ENCODE results near the gene SYNE1. TPM values are rescaled to one million over a fixed set of nuclear protein-coding genes. Genes with fewer than 3 reads are reported as not detected.

Gene SYNE1
- total RNA-seq, 4 donors from 2014 or later, result 7.4 to 66.4 (median 20.7) TPM

DNA sequence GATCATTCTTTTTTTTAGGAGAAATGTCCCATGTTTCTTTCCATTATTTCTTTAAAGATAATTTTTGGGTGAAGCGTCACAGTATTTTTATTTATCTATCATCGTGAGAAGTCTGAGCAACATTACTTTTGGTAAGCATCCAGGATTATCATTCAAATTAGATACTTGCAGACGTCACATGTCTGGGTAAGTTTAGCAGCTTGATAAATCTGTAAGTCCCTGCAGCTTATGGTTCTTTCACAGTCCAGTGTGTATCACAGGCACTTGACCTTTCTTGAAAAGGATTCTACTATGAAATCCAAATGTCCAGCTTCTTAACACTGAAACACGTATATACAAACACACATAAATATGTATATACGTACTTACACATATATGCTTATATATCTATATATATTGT lies 470.3 kb downstream of the SYNE1 start:
- 80 to 83% methylated on average over 5 of the region's 5 CpGs for WGBS, 2 donors
- TF ChIP-seq, protein P1, sequence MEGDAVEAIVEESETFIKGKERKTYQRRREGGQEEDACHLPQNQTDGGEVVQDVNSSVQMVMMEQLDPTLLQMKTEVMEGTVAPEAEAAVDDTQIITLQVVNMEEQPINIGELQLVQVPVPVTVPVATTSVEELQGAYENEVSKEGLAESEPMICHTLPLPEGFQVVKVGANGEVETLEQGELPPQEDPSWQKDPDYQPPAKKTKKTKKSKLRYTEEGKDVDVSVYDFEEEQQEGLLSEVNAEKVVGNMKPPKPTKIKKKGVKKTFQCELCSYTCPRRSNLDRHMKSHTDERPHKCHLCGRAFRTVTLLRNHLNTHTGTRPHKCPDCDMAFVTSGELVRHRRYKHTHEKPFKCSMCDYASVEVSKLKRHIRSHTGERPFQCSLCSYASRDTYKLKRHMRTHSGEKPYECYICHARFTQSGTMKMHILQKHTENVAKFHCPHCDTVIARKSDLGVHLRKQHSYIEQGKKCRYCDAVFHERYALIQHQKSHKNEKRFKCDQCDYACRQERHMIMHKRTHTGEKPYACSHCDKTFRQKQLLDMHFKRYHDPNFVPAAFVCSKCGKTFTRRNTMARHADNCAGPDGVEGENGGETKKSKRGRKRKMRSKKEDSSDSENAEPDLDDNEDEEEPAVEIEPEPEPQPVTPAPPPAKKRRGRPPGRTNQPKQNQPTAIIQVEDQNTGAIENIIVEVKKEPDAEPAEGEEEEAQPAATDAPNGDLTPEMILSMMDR (IDR thresholded peaks at IDR 0.05), result no peak
- no peak for TF ChIP-seq POLR2A (IDR thresholded peaks at IDR 0.05)
- H3K9me3 ChIP-seq, result no peaks in the 10 kb centered on the region
- no peaks in the 10 kb centered on the region for H3K27me3 ChIP-seq
- DNase-seq, result no peak
- intact Hi-C loops (cut with DNase I), result no loop called here
- H3K4me1 ChIP-seq, result peaks cover 0 to 4% (median 0%) of the 10 kb centered on the region in 3 donors
- H3K27ac ChIP-seq, result no peak overlapping the region
- H3K4me3 ChIP-seq, result no peak overlapping the region
- H3K36me3 ChIP-seq, result peaks cover 0 to 23% (median 0%) of the 10 kb centered on the region in 3 donors

DNA sequence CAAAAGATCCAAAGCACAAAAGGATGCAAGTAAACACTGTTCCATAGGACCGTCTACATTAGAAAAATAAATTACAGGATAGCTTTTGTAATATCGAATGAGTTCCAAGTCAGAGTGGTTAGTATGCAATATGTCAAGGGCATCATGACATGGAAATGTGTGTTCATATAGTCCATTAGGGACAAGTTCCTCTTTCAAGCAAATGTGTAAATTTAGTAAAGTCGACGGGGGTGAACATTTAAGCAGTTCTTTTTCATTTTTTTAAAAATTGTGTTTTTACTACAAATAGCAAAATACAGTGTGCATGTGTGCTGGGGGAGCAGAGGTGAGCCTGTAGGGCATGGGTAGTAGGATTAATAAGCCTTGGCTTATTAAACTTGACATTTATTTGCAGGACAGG lies 470.7 kb downstream of the SYNE1 start:
- Histone ChIP-seq H3K27ac (no peak overlapping the region), H3K36me3 (peaks cover 0 to 21% (median 0%) of the 10 kb centered on the region in 3 donors), H3K4me1 (peaks cover 0 to 4% (median 0%) of the 10 kb centered on the region in 3 donors), H3K4me3 (no peak overlapping the region), H3K9me3 (no peaks in the 10 kb centered on the region), H3K27me3 (no peaks in the 10 kb centered on the region)
- TF ChIP-seq, protein P1 (IDR thresholded peaks at IDR 0.05), result no peak
- no peak for TF ChIP-seq POLR2A (IDR thresholded peaks at IDR 0.05)
- 71 to 77% methylated on average over 4 of the region's 4 CpGs for WGBS, 2 donors
- intact Hi-C loops (cut with DNase I), result no loop called here
- no peak for DNase-seq

DNA sequence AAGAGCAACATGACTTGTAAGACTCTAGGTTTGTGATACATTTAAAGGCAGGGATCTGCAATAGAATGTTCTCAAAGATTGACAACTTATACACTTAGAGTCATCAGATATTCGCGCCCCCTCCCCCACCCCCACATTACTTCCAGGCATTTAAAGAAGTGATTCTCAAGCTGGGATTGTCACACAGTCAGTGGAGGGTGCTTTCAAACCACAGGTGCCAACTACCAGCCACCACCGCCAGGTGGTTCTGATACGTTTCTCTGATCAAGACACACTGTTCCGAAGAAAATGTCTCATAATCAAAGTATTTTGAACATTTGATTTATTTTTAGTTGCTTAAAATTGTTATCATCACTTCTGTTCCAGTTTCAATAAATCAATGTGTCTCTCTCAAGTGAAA lies 472.2 kb downstream of the SYNE1 start:
- TF ChIP-seq, protein P1 (IDR thresholded peaks at IDR 0.05), result no peak
- Histone ChIP-seq H3K4me1 (peaks cover 0 to 4% (median 0%) of the 10 kb centered on the region in 3 donors), H3K4me3 (no peak overlapping the region), H3K27ac (no peak overlapping the region), H3K9me3 (no peaks in the 10 kb centered on the region), H3K27me3 (no peaks in the 10 kb centered on the region), H3K36me3 (peaks cover 0 to 10% (median 0%) of the 10 kb centered on the region in 3 donors)
- DNase-seq, result no peak
- intact Hi-C loops (cut with DNase I), result no loop called here
- WGBS, 2 donors, result 91 to 98% methylated on average over 5 of the region's 5 CpGs

DNA sequence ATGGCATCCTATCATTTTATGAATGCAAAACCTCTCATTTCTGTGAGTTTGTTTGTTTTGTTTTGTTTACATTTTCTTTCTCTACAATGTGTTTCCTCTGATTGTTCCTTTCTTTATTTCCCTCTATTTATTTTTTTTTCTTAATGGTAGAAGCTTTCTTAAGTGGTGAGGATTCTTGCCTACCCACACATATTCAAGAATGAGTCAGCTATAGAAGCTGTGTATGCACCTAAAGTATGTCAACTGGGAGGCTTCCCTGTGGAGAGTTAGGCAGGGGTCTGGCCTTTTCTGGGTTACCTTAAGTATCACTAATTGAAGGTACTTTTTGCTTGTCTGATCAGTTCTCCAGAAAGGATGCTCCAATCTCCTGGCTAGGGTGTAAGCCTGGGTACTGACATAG lies 475.7 kb downstream of the SYNE1 start:
- DNase-seq, result no peak
- TF ChIP-seq, protein P1 (IDR thresholded peaks at IDR 0.05), result no peak
- TF ChIP-seq POLR2A (IDR thresholded peaks at IDR 0.05), result no peak
- H3K4me1 ChIP-seq, result no peaks in the 10 kb centered on the region
- no peak overlapping the region for H3K27ac ChIP-seq
- no peak overlapping the region for H3K4me3 ChIP-seq
- intact Hi-C loops (cut with DNase I), result no loop called here
- H3K36me3 ChIP-seq, result peaks cover 0 to 10% (median 0%) of the 10 kb centered on the region in 3 donors
- no peaks in the 10 kb centered on the region for H3K9me3 ChIP-seq
- H3K27me3 ChIP-seq, result no peaks in the 10 kb centered on the region

DNA sequence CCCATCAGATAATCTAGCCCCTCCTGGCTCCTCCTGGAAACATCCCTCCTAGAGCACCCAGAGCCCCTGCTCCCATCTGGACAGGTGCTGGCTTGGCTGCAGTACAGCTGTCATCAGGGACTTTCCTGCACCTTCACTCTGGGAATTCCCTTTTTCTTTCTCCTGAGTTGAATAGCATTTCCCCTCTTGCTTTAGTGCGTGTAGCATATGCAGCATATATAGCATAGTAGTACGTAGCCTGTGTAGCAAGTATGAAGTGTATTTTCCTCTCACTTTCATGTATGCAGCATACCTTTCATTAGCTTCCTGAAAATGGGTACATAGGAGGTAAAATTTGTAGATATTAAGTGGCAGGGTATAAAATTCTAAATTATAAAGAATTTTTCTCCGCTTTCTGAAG lies 476.8 kb downstream of the SYNE1 start:
- intact Hi-C loops (cut with DNase I), result no loop called here
- no peak overlapping the region for H3K4me3 ChIP-seq
- H3K9me3 ChIP-seq, result no peaks in the 10 kb centered on the region
- no peak overlapping the region for H3K27ac ChIP-seq
- DNase-seq, result no peak
- no peaks in the 10 kb centered on the region for H3K4me1 ChIP-seq
- H3K36me3 ChIP-seq, result peaks cover 0 to 17% (median 0%) of the 10 kb centered on the region in 3 donors
- WGBS, 2 donors, result 50 to 69% methylated on average over 3 of the region's 3 CpGs
- no peak for TF ChIP-seq POLR2A (IDR thresholded peaks at IDR 0.05)
- TF ChIP-seq, protein P1 (IDR thresholded peaks at IDR 0.05), result no peak
- H3K27me3 ChIP-seq, result no peaks in the 10 kb centered on the region
